Transverse colon (tissue), 4 donors: Measurements from ENCODE around the gene STAG1. TPM values are rescaled to one million over a fixed set of nuclear protein-coding genes. Genes with fewer than 3 reads are reported as not detected.
"Not testable (repeated sequence)": the region's sequence is repeated elsewhere in the genome, so short reads cannot be mapped to it uniquely, and the experiment has no call there.

Source experiments
- DNase-seq: peaks from one replicate; pipeline ENCODE4 v3.0.0-alpha.2; 2019
- H3K27ac ChIP-seq, 4 donors: fragments of 200-600 bp; sonication (generic); 2 replicates each; pipeline ENCODE4 v1.5.1; 2016 to 2018; ENCODE audit warnings: inconsistent platforms in 4 of 4
- H3K27me3 ChIP-seq: fragments of 200-600 bp; sonication (generic); 2 replicates; pipeline ENCODE4 v1.5.1; 2017; ENCODE audit warnings: inconsistent platforms
- H3K36me3 ChIP-seq, 4 donors: fragments of 200-600 bp; sonication (generic); 2 replicates each; pipeline ENCODE4 v1.5.1; 2017 to 2019; ENCODE audit warnings: inconsistent platforms in 4 of 4
- H3K4me1 ChIP-seq, 4 donors: fragments of 200-600 bp; sonication (generic); 2 replicates each; pipeline ENCODE4 v1.5.1; 2017 to 2020; ENCODE audit warnings: inconsistent platforms in 4 of 4
- H3K4me3 ChIP-seq, 4 donors: fragments of 200-600 bp; sonication (generic); 1 replicate in 1 of 4; 2 replicates in 3 of 4; pipeline versions ENCODE4 v1.5.1 to v1.6.1; 2017 to 2019; ENCODE audit warnings: inconsistent platforms in 4 of 4
- H3K9me3 ChIP-seq, 2 donors: fragments of 200-600 bp; sonication (generic); 2 replicates each; pipeline ENCODE4 v1.5.1; 2017 to 2019; ENCODE audit warnings: inconsistent platforms in 2 of 2
- EP300 ChIP-seq: sonication (generic); formaldehyde crosslinking; IDR thresholded peaks from one replicate; pipeline ENCODE4 v1.6.1; 2017; ENCODE audit warnings: antibody characterized with exemption, low read depth
- POLR2A ChIP-seq: fragments of 450-650 bp; IDR thresholded peaks from one replicate; pipeline ENCODE4 v1.6.1; 2016; ENCODE audit warnings: antibody characterized with exemption, mild to moderate bottlenecking, moderate library complexity
- POLR2AphosphoS5 ChIP-seq, 3 donors: sonication (generic); formaldehyde crosslinking; IDR thresholded peaks; one replicate each; pipeline ENCODE4 v1.6.1; 2016; ENCODE audit warnings: antibody characterized with exemption in 3 of 3
- WGBS, 2 donors: methylation state at CpG; one replicate each; pipeline ENCODE4 v1.1.5; 2018; ENCODE audit warnings: low coverage in 1 of 2; 5-methylcytosine and 5-hydroxymethylcytosine counted together
- in situ Hi-C, 4 donors: fragments of 200-750 bp; cut with MboI; loops; one replicate each; pipeline versions ENCODE4 v1.15.0 to v1.15.1; 2017; ENCODE audit warnings: low sequenced_read_pairs in 3 of 4, low pct_ligation_motif_present in 1 of 4, low pct_unique_long_range_greater_than_20kb in 1 of 4
- intact Hi-C: fragments of 100-400 bp; cut with DNase I; formaldehyde crosslinking; loops from one replicate; pipeline ENCODE4 v1.15.1; 2023; ENCODE audit warnings: low total_unique reads
- total RNA-seq, 4 donors: library from RNA; depleted of rRNA; stranded (reverse); fragments of >200 nt; gene quantifications; one replicate each; pipeline ENCODE4 v1.1.0, GENCODE V29; 2016
- TF ChIP-seq, protein P1 (sequence below), 5 experiments: fragments of 200-600 bp in 3 of 5; fragments of 450-650 bp in 2 of 5; sonication (generic) in 3 of 5; IDR thresholded peaks; 1 replicate in 2 of 5; 2 replicates in 3 of 5; pipeline ENCODE4 v1.5.1; 2016 to 2017; ENCODE audit warnings: antibody characterized with exemption in 5 of 5, inconsistent platforms in 3 of 5, mild to moderate bottlenecking in 2 of 5, moderate library complexity in 1 of 5

The STAG1 gene
- total RNA-seq, 4 donors from 2014 or later = 14.5 to 57.2 (median 42.2) TPM

DNA sequence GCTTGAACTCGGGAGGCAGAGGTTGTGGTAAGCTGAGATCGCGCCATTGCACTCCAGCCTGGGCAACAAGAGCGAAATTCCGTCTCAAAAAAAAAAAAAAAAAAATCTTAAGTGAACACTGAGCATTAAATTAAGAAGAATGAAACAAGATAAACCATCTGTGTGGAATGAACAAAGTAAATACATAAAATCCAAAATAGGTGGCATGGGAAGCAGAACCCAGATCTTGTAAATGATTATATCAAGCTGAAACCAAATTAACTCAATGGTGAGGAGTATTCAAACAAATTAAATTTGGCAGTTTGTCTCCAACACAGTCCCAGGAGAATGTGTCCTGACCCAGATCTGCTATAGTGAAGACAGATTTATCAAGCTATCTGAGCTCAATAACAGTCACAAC is 32.1 kb downstream of the STAG1 start:
- H3K27ac ChIP-seq = no peak overlapping the region
- DNase-seq = no peak
- in situ Hi-C loops = no loop called here
- H3K36me3 ChIP-seq = no peaks in the 10 kb centered on the region
- H3K9me3 ChIP-seq = no peaks in the 10 kb centered on the region
- H3K4me3 ChIP-seq = no peak overlapping the region
- H3K27me3 ChIP-seq = no peaks in the 10 kb centered on the region
- intact Hi-C loops = no loop called here
- TF ChIP-seq POLR2A = no peak
- TF ChIP-seq, protein P1, sequence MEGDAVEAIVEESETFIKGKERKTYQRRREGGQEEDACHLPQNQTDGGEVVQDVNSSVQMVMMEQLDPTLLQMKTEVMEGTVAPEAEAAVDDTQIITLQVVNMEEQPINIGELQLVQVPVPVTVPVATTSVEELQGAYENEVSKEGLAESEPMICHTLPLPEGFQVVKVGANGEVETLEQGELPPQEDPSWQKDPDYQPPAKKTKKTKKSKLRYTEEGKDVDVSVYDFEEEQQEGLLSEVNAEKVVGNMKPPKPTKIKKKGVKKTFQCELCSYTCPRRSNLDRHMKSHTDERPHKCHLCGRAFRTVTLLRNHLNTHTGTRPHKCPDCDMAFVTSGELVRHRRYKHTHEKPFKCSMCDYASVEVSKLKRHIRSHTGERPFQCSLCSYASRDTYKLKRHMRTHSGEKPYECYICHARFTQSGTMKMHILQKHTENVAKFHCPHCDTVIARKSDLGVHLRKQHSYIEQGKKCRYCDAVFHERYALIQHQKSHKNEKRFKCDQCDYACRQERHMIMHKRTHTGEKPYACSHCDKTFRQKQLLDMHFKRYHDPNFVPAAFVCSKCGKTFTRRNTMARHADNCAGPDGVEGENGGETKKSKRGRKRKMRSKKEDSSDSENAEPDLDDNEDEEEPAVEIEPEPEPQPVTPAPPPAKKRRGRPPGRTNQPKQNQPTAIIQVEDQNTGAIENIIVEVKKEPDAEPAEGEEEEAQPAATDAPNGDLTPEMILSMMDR (IDR thresholded peaks at IDR 0.05) = no peak
- WGBS, 2 donors = 89% methylated on average over 5 of the region's 5 CpGs; no CpG with 5 or more reads in 1 of the 2 donors
- H3K4me1 ChIP-seq = peaks cover 0 to 5% (median 2%) of the 10 kb centered on the region in 4 donors

- WGBS, 2 donors = 91 to 100% methylated on average over 1 of the region's 1 CpG
- TF ChIP-seq, protein P1 (IDR thresholded peaks at IDR 0.05) = no peak
- no peak for TF ChIP-seq POLR2AphosphoS5 (IDR thresholded peaks at IDR 0.05)
- TF ChIP-seq EP300 = no peak
- TF ChIP-seq POLR2A = no peak
- Histone ChIP-seq H3K27ac (no peak overlapping the region), H3K4me3 (no peak overlapping the region), H3K36me3 (no peaks in the 10 kb centered on the region), H3K9me3 (no peaks in the 10 kb centered on the region), H3K27me3 (no peaks in the 10 kb centered on the region), H3K4me1 (peaks cover 0 to 5% (median 0%) of the 10 kb centered on the region in 4 donors)
- DNase-seq = no peak
- in situ Hi-C loops = no loop called here
- intact Hi-C loops = no loop called here
These were observed 35.5 kb downstream of the STAG1 start for GRCh38 chr3:136716629-136717028.

- Histone ChIP-seq H3K36me3 (no peaks in the 10 kb centered on the region), H3K27me3 (no peaks in the 10 kb centered on the region), H3K9me3 (no peaks in the 10 kb centered on the region), H3K4me3 (no peak overlapping the region), H3K27ac (no peak overlapping the region), H3K4me1 (no peaks in the 10 kb centered on the region)
- in situ Hi-C loops = no loop called here
- WGBS, 2 donors = 89 to 94% methylated on average over 4 to 6 of the region's 6 CpGs
- no peak for TF ChIP-seq POLR2A
- no peak for TF ChIP-seq EP300
- TF ChIP-seq, protein P1 (IDR thresholded peaks at IDR 0.05) = no peak
- TF ChIP-seq POLR2AphosphoS5 (IDR thresholded peaks at IDR 0.05) = no peak
- no peak for DNase-seq
- intact Hi-C loops = no loop called here
These were observed 38.2 kb downstream of the STAG1 start for GRCh38 chr3:136714020-136714419.

GRCh38 chr3:136712941-136713340 is 39.2 kb downstream of the STAG1 start:
- TF ChIP-seq POLR2A = no peak
- TF ChIP-seq, protein P1 (IDR thresholded peaks at IDR 0.05) = no peak
- no peak for TF ChIP-seq EP300
- TF ChIP-seq POLR2AphosphoS5 (IDR thresholded peaks at IDR 0.05) = no peak
- Histone ChIP-seq H3K27me3 (no peaks in the 10 kb centered on the region), H3K4me1 (no peaks in the 10 kb centered on the region), H3K4me3 (no peak overlapping the region), H3K9me3 (no peaks in the 10 kb centered on the region), H3K27ac (no peak overlapping the region), H3K36me3 (no peaks in the 10 kb centered on the region)
- WGBS, 2 donors = 87 to 95% methylated on average over 6 of the region's 6 CpGs
- in situ Hi-C loops (no loop called here), intact Hi-C loops (no loop called here)
- no peak for DNase-seq

DNA sequence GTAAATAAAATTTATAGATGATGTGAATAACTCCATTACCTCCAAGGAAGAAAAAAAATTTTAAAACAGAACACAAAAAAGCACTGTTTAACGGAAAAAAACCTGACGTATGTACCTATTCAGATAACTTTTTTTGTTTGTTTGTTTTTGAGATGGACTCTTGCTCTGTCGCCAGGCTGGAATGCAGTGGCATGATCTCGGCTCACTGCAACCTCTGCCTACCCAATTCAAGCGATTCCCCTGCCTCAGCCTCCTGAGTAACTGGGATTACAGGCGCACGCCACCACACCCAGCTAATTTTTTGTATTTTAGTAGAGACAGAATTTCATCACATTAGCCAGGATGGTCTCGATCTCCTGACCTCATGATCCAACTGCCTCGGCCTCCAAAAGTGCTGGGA is 40.3 kb downstream of the STAG1 start:
- H3K9me3 ChIP-seq, H3K27ac ChIP-seq, DNase-seq, H3K27me3 ChIP-seq, H3K36me3 ChIP-seq, in situ Hi-C loops, H3K4me3 ChIP-seq, intact Hi-C loops, H3K4me1 ChIP-seq: not testable (repeated sequence)
- 93 to 96% methylated on average over 7 to 9 of the region's 9 CpGs for WGBS, 2 donors
